Anterior cingulate cortex (tissue), 58 donors: Measurements from ENCODE around the gene FNBP1L.
"Not testable (repeated sequence)": the region's sequence is repeated elsewhere in the genome, so short reads cannot be mapped to it uniquely, and the experiment has no call there.

Source experiments
- DNase-seq, 58 donors: peaks; one replicate each; lab custom pipeline; 2025; lab: John Stamatoyannopoulos, UW

Gene FNBP1L

DNA sequence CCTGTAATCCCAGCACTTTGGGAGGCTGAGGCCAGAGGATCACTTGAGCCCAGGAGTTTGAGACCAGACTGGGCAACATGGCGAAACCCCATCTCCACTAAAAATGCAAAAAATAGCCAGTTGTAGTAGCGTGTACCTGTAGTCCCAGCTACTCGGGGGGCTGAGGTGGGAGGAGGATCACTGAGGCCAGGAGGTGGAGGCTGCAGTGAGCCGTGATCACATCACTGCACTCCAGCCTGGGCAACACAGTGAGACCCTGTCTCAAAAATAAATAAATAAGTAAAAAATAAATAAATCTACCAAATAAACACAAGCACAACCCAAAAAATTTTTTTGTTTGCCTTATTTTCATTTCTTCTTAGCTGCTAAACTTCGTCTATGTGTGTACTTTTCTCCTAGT, 34.0 kb downstream of the FNBP1L start:
- DNase-seq = not testable (repeated sequence)

DNA sequence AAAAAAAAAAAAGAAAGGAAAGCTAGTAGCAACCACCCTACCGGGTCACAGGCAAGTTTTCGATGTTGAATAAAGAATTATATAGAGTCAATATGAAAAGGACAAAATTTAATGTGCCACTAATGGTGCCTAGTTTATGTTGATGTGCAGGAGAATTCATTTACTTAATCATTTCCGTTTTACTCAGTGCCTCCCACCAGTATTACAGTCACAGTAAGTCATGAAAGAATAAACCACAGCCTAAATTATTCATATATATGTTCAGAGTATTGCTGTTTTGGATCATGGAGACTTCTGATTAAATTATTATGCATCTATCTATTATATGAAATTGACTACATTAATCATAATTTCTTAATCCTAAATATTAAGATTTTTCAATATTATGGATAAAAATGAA, 35.3 kb downstream of the FNBP1L start:
- DNase-seq = no peak

DNA sequence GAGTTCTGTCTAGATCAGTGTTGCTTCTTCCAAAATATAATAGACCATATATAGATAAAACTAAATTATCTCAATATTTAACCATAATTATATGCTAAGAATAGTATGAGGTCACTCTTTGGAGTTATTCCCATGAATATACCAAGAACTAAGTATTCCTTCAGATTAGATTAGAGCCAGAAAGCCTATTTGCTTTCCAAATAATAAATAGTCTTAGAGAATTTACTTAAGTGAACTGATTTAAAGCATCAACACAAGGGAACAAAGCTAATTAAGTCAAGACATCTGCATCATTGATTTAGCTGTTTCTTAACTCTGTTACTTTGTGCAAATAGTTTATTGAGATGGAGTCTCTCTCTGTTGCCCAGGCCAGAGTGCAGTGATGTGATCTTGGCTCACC, 35.7 kb downstream of the FNBP1L start:
- DNase-seq = no peak

DNA sequence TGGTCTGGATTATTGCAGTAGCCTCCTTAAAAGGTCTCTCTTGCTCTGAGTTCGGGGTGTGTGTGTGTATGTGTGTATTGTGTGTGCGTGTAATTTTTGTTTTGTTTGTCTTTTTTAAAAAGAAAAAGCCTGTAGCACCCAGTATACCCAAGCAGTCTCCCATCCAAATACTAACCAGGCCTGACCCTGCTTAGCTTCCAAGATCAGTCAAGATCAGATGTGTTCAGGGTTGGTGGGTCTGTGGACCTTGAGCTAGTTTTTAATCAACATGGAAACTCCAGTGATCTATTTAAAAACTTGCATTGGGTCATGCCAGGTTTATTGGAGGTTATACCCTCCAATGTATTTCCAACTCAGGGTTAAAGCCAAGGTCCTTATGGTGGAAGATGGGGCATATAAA, 40.3 kb downstream of the FNBP1L start:
- no peak for DNase-seq

DNA sequence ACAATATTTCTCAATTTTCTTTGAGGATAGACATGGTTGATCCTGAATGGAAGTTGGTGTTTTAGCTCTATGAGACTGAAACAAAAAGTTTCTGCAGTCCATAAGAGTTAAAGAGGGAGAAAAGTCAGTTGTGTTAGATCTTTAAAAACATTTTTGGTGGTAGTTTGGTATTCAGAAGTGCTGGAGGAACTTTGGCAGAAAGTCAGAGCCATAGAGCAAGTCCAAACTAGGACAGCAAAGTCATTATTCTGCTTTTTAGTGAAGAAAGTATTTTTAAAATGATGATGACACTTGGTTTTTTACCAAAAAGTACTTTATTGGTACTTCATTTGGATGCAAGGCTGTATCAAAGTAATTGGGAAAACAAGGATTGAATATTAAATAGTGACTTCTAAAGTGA, 41.8 kb downstream of the FNBP1L start:
- no peak for DNase-seq

DNA sequence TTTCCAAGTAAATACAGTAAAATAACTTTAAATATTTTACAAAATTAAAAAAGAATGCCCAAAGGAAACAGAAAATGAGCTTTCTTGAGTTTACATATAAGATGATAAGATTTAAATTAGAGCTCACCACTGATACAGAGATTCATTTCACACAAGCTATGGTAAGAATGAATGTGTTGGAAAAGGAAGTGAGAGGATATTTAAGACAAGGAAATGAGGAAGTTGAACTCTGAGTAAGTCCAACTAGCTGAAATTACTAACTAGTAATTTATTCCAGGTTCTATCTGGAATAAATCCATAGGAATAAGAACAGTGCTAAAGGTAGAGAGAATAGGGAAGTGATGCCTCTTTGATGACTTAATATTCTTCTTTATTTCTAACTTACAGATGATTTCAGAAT, 42.4 kb downstream of the FNBP1L start:
- no peak for DNase-seq

DNA sequence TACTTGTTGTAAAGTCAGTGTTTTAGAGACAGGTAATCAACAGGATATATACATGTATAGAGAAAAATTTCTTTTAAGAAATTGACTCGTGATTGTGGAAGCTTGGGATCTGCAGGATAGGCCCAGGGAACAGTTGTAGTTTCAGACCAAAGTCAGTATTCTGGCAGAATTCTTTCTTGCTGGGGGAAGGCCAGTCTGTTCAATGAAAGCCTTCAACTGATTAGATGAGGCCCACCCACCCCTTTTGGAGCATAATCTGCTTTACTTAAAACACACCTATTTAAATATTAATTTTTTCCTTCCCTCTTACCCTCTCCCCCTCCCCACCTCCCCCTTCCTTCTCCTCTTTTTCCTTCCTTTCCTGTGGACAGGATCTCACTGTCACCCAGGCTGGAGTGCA, 48.0 kb downstream of the FNBP1L start:
- no peak for DNase-seq

DNA sequence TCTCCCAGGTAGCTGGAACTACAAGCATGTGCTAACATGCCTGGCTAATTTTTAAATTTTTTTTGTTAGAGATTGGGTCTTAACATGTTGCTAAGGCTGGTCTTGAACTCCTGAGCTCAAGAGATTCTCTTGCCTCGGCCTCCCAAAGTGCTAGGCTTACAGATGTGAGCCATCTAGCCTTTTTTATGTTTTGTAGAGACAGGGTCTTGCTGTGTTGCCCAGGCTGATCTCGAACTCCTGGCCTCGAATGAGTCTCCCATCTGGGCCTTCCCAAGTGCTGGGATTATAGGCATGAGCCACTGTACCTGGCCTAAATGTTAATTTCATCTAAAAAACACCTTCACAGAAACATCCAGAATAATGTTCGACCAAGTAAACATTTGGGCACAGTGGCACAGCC, 48.6 kb downstream of the FNBP1L start:
- DNase-seq = no peak

DNA sequence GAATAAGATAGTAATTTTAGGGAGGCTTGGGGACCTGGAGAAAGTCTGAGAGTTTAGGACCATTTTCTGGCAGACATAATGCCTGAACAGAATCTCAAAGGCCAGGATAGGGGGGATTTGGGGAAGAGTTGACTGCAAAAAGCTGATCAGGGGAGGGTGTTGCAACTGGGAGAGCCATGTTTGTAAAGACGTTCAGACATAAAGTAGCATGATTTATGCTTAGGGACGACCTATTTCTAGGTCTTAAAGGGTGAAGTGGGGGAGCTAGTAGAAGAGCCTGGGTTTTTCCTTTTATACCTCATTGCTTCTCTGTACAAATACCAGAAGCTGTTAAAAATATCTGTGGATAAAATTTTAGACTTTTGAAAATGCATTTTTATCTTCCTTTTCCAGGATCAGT, 51.2 kb downstream of the FNBP1L start:
- DNase-seq = no peak

DNA sequence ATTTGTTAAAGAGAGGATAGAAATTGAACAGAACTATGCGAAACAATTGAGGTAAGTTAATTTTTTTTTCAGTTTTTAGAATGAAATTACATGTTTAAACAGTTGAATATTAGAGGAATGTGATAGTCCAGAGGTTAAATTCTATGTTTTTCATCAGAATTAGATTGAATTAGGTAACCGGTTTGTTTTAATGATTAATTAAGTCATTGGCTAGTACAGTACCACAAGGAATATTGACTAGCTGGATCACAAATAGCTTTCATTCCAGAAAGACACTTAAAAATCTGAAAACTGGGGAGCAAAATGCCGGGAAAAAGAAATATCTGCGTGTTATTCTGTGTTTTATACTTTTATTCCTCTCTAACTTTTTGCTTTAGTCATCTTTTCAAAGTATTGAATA, 51.6 kb downstream of the FNBP1L start:
- DNase-seq = no peak

DNA sequence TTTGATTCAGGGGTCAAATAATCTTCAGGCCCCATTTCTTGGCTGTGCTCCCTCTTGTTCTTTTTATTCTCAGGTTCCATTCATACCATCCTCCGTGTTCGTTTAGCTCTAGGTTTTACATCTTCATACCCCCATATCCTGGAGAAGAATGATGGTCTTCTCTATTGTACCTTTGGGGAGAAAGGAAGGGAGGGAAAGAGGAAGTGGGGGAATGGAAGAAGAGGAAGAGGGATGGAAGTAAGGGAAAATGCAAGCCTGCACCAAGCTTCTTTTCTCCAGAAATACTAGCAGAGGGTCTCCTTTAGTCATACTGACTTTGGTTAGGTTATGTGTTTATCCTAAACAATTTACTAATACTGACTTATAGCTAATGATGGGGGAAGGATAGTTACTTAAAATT, 52.4 kb downstream of the FNBP1L start:
- no peak for DNase-seq

DNA sequence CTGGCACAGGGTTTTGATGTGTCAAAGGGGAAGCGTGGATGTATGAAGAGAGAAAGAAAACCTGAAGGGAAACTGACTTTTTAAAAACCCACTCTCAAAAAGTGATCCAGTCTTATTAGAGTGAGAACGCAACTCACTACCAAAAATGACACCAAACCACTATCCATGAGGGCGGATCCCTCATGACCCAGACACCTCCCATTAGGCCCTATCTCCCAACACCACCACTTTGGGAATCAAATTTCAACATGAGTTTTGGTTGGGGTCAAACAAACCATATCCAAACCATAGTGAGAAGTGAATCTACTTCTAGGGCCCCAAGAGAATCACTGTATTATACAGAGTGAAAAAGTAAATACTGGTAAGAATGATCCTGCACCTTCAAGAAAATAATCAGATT, 53.5 kb downstream of the FNBP1L start:
- no peak for DNase-seq

DNA sequence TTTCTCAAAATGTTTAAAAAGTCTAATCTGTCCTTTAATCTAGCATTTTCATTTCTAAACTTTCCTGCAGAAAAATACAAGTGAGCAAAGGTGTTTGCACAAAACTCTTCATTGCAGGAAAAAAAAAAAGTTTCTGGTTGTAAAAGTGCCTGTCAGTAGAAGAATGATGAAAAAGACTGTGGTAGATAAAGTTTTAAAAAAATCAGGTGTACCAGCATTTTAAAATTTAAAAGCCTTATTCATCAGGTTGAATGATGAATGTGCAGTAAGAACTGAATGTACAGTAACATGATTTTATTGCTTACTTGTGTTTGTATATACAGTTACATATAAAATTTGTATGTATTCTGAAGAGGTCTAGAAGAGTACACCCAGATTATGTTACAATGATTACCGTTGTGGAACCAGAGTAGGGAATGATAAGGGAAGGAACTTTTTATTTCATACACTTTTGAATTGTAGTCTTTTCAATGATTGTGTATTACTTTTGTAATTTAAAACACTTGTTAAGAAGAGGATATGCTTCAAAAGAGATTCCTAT, 54.0 kb downstream of the FNBP1L start:
- DNase-seq = no peak

DNA sequence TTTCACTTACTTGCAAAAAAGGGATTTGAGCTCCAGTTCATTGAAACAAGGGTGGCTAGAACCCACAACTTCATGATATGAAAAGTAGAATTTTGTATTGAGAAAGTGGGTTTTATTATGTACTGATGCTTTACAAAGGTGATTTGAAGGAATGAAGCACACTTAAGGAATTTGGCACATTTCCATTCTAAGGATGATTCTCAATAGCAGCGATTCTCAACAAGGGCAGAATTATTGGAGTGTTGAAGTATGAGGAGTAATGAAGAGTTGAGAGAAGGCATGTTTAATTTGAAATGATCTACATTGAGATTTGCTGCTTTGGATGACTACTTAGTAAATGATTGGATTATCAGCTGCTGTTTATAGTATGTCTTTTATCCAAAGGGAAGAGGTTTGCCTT, 54.7 kb downstream of the FNBP1L start:
- DNase-seq = no peak

DNA sequence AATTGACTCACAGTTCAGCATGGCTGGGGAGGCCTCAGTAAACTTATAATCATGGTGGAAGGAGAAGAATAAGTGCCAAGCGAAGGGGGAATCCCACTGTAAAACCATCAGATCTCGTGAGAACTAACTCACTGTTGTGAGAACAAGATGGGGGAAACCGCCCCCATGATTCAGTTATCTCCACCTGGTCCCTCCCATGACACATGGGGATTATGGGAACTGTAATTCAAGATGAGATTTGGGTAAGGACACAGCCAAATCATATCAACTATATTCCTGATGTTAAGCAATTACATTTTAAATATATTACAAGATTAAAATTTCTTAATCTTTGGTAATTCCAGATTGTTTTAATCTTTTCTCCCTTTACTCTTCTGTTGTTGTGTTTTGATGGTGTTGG, 55.2 kb downstream of the FNBP1L start:
- no peak for DNase-seq

DNA sequence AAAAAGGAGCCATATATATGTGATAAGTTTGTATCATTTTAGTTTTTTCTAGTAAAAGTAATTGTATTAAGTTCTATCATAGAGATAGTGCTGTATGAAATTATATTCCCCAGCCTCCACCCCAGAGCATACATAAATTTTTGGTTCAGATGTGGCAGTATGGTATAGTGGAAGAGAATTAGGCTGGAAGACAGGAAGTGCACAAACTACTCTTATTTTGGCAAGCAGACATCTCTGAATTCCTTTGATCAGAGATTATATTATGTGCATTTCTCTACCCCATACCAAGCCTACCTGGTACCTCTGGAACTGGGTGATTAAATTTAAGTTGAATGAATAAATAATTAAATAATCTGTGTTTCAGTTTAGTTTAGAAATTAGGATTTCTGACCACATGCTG, 55.9 kb downstream of the FNBP1L start:
- no peak for DNase-seq

DNA sequence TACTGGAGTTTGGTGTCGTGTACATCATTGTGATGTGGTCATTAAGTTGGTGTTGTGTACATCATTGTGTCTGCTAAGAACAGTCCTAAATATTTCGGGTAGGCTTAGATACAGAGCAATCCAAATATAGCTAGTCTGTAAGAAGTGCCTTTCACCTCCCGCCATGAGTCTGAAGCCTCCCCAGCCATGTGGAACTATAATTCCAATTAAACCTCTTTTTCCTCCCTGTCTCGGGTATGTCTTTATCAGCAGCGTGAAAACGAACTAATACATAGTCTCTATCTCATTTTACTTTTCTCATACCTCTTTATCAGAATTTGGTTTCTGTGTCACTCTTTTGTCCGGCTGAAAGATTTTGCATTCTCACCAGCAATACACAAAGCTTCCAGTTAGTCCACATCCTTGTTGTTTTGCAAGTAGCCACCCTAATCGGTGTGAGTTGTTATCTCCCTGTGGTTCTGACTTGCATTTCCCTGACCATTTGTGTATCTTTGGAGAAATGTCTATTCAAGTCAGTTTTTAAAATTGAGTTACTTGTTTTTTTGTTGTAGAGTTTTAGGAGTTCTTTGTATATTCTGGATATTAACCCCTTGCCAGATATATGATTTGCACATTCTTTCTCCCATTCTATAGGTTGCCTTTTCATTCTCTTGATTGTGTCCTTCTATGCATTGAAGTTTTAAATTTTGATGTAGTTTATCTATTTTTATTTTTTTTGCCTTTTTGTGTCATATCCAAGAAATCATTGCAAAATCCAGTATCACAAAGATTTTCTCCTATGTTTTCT, 56.5 kb downstream of the FNBP1L start:
- no peak for DNase-seq

DNA sequence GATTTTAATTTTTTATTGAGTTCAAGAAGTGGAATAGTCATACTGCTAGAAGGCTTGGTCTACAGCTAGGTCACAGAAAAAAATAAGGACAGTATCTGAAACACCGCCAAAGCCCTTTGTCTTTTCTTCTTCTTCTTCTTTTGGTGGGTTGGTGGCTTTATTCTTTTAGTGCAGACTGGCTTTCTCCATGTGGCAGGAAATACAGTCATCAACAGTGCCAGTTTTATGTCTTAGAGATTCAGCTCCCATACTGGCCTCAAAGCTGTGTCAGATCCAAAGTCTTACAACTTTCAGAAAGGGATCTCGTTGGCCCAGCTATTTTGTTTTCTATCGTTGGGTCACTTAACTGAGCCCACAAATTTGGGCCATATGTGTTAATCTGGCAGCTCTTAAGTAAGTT, 58.2 kb downstream of the FNBP1L start:
- DNase-seq = no peak

DNA sequence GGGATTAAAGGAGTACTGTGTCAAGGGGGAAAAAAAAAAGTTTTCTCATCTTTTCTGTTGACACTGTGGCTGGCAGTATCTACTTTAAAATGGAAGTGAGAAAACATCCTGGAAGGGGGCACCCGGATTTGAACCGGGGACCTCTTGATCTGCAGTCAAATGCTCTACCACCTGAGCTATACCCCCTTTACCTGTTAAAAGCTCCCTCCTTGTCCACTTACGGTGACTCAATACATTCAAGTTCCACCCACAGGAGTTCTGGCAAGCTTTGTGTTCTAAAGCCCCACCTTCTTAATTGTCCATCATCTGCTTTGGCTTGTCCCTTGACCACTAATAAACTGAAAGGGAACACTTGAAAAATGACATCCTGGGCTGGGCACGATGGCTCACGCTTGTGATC, 68.2 kb downstream of the FNBP1L start:
- no peak for DNase-seq

DNA sequence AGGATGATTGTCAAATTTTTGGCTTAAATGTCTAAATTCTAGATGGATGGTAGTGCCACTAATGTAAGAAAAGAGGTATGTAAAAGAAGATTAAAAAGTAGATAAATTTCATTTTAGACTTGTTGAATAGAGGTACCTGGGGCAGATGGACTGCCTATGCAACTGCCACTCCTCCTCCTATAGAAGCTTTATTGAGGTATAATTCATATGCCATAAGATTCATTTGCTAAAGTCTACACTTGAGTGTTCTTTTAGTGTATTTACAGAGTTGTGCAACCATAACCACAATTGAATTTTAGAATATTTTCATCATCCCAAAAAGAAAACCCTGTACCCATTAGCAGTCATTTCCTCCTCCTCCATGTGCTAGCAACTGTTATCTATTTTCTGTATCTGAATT, 70.6 kb downstream of the FNBP1L start:
- no peak for DNase-seq

DNA sequence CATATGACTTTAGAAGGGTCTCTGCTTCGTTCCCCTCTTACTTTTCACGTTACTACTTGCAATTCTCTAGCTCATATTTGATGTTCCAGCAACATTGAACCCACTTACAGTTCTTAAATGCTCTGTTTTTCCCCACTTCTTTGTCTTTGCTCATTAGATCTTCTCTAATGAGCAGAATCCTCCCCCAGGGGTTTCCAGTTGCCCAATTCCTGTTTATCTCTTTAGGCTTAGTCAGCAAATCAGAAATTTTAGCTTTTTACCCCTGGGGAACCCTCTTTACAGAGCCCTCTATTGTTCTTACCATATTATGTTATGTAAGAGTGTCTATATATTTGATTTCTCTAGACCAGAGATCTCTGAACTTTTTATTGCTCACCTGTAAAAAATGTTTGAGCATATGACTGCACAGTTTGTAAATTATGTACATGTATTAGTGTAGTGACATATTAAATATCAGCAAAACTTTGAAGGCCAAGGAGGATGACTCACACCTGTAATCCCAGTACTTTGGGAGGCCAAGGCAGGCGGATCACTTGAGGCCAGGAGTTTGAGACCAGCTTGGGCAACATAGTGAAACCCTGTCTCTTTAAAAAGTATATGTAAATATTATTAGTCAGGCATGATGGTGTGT, 71.4 kb downstream of the FNBP1L start:
- no peak for DNase-seq

DNA sequence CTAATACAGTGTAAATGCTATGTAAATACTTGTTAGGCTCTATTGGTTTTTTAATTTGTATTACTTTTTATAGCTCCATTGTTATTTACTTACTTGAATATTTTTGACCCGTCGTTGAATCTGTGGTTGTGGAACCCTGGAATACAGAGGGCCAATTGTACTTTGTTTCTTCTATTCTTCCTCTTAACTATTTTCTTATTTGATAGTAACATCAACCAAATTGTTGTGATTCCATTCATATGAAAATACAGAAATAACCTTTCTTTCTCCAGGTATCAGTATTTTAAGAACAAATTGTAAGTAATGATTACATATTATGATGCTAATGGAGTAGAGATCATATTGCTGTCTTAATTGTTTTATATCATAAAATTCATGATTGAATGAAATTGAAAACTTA, 73.7 kb downstream of the FNBP1L start:
- no peak for DNase-seq
